ENCODE data around the gene TADA2B.

The TADA2B gene

GRCh38 chr4:7019367-7019766 lies 23.8 kb upstream of the TADA2B start:
- no peak for DNase-seq

GRCh38 chr4:7020290-7020689 lies 22.9 kb upstream of the TADA2B start:
- DNase-seq: no peak

- no peak for DNase-seq
Observed at GRCh38 chr4:7020856-7021255, 22.3 kb upstream of the TADA2B start.

GRCh38 chr4:7021355-7021754 lies 21.8 kb upstream of the TADA2B start:
- DNase-seq: no peak

GRCh38 chr4:7021930-7022664 lies 21.1 kb upstream of the TADA2B start:
- DNase-seq: no peak

- no peak for DNase-seq
Observed at GRCh38 chr4:7023486-7023885, 19.7 kb upstream of the TADA2B start.

- no peak for DNase-seq
Observed at GRCh38 chr4:7023901-7024300, 19.3 kb upstream of the TADA2B start.

GRCh38 chr4:7024336-7024890 lies 18.8 kb upstream of the TADA2B start:
- no peak for DNase-seq

GRCh38 chr4:7025040-7025602 lies 18.1 kb upstream of the TADA2B start:
- no peak for DNase-seq

- no peak for DNase-seq
Observed at GRCh38 chr4:7026107-7026506, 17.1 kb upstream of the TADA2B start.

GRCh38 chr4:7027284-7027683 lies 15.9 kb upstream of the TADA2B start:
- no peak for DNase-seq

GRCh38 chr4:7027913-7028312 lies 15.3 kb upstream of the TADA2B start:
- no peak for DNase-seq

GRCh38 chr4:7029212-7029611 lies 14.0 kb upstream of the TADA2B start:
- DNase-seq: no peak

GRCh38 chr4:7029921-7030320 lies 13.3 kb upstream of the TADA2B start:
- DNase-seq: no peak

GRCh38 chr4:7030856-7031255 lies 12.3 kb upstream of the TADA2B start:
- DNase-seq: no peak

GRCh38 chr4:7031558-7032449 lies 11.4 kb upstream of the TADA2B start:
- DNase-seq: no peak

- no peak for DNase-seq
Observed at GRCh38 chr4:7032596-7032995, 10.6 kb upstream of the TADA2B start.

- no peak for DNase-seq
Observed at GRCh38 chr4:7034262-7035081, 8.7 kb upstream of the TADA2B start.

- DNase-seq: no peak
Observed at GRCh38 chr4:7037425-7037824, 5.7 kb upstream of the TADA2B start.

- no peak for DNase-seq
Observed at GRCh38 chr4:7040765-7041164, 2.4 kb upstream of the TADA2B start.

- no peak for DNase-seq
Observed at GRCh38 chr4:7041246-7041645, 1.9 kb upstream of the TADA2B start.

GRCh38 chr4:7041801-7042502 lies 1.2 kb upstream of the TADA2B start:
- no peak for DNase-seq

Data from activated CD4-positive, alpha-beta T cell treated with anti-CD3 and anti-CD28 coated beads, Interleukin-2, amount 50 U/mL, for 4 hours (primary cell).